Measurements from ENCODE around the gene DUS2.
"Not testable (repeated sequence)": the region's sequence is repeated elsewhere in the genome, so short reads cannot be mapped to it uniquely, and the experiment has no call there.

DNA sequence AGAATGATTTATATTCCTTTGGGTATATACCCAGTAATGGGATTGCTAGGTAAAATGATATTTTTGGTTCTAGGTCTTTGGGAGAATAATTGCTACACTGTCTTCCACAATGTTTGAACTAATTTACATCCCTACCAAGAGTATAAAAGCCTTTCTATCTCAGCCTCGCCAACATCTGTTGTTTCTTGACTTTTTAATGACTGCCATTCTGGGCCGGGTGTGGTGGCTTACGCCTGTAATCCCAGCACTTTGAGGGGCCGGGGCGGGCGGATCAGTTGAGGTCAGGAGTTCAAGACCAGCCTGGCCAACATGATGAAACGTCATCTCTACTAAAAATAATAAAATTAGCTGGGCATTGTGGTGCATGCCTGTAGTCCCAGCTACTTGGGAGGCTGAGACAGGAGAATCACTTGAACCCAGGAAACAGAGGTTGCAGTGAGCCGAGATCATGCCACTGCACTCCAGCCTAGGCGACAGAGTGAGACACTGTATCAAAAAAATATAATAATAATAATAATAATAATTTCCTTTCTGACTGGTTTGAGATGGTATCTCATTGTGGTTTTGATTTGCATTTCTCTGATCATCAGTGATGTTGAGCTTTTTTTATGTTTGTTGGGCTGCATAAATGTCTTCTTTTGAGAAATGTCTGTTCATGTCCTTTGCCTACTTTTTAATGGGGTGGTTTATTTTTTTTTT, 84.3 kb downstream of the DUS2 start:
- not testable (repeated sequence) for TF ChIP-seq CTCF (IDR thresholded peaks at IDR 0.05); ZFX (IDR thresholded peaks at IDR 0.05; ENCODE audit: borderline replicate concordance)
